ENCODE measurements around the gene FMN1. TPM values are rescaled to one million over a fixed set of nuclear protein-coding genes. Genes with fewer than 3 reads are reported as not detected.

The FMN1 gene
- total and polyA plus RNA-seq, 2 of the 13 experiments (the other 11 are each of a cell fraction or from before 2014, with no cell fraction given): 0.20 to 0.60 TPM

DNA sequence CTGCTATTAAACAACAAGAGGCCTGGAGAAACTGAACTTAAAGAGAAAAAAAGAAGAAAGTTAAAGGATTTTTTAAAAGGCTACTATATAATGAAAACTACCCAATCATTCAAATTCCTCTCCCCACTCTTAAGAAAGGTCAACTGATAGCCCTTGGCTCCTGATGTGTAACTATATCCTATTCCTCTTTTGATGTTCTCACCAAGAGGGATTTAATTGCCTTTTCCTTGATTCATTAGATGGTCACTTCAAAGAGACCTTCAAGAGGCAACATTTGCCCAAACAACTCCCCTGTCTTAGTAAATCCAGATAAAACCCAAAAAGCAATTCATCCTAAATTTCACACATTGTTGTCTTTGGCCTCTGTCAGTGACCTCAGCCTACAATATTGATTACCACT is 86.0 kb downstream of the FMN1 start:
- H3K27ac ChIP-seq (ENCODE audit: extremely low read length, insufficient read depth, low read length): no peak overlapping the region
- no TSS peak for BruUV-seq (replicated peaks)
- DNase-seq (ENCODE audit: low spot score): no peak
- ChIA-PET POLR2A (no interaction called here), CTCF (ENCODE audit: low intra/inter-chr PET ratio, low total read pairs) (no interaction called here)
- no peaks in the 10 kb centered on the region; a peak in 1 of 5 replicates for H3K27me3 ChIP-seq (ENCODE audit: control insufficient read depth in 1 of 2, insufficient read depth in 2 of 2, low read length in 2 of 2)
- no peak overlapping the region for H3K9ac ChIP-seq (ENCODE audit: insufficient read depth, low read depth, low read length)
- no peak for ATAC-seq
- no peaks in the 10 kb centered on the region for H3K9me3 ChIP-seq (ENCODE audit: low read length)
- H3K36me3 ChIP-seq (replicated peaks in 1 of 2; ENCODE audit: control insufficient read depth in 1 of 2, insufficient read depth in 2 of 2, low read length in 2 of 2): no peaks in the 10 kb centered on the region
- H3K4me2 ChIP-seq (ENCODE audit: low read depth, low read length): no peak overlapping the region
- no peak overlapping the region for H3K4me3 ChIP-seq (replicated peaks in 1 of 3; ENCODE audit: insufficient read depth in 1 of 3, low read depth in 2 of 3, low read length in 3 of 3)
- intact Hi-C loops (cut with micrococcal nuclease; ENCODE audit: unreplicated experiment): no loop called here
- in situ Hi-C loops (cut with HindIII; ENCODE audit: extremely low pct_ligation_motif_present, low pct_unique_long_range_greater_than_20kb): no loop called here
- no peaks in the 10 kb centered on the region for H3K4me1 ChIP-seq (ENCODE audit: insufficient read depth, low read length)
- no peaks in the 10 kb centered on the region for H3K79me2 ChIP-seq (ENCODE audit: insufficient read depth, low read length)
- H4K20me1 ChIP-seq (ENCODE audit: insufficient read depth, low read length): no peaks in the 10 kb centered on the region
- H2AFZ ChIP-seq (ENCODE audit: low read length): no peak overlapping the region
- TF ChIP-seq ZNF326 (CRISPR knock-in tag; IDR thresholded peaks at IDR 0.05; ENCODE audit: borderline replicate concordance) (no peak), ZNF784 (CRISPR knock-in tag; IDR thresholded peaks at IDR 0.05; ENCODE audit: borderline replicate concordance) (no peak), ONECUT2 (CRISPR knock-in tag; IDR thresholded peaks at IDR 0.05) (no peak), KLF16 (CRISPR knock-in tag; IDR thresholded peaks at IDR 0.05) (no peak), ZNF720 (CRISPR knock-in tag; IDR thresholded peaks at IDR 0.05) (no peak), ZBTB21 (CRISPR knock-in tag; IDR thresholded peaks at IDR 0.05) (no peak), GZF1 (CRISPR knock-in tag; IDR thresholded peaks at IDR 0.05) (no peak), SRSF9 (IDR thresholded peaks at IDR 0.05; ENCODE audit: borderline replicate concordance, insufficient read depth, low read depth, low read length, poor library complexity, severe bottlenecking) (no peak), ZNF747 (CRISPR knock-in tag; IDR thresholded peaks at IDR 0.05; ENCODE audit: borderline replicate concordance) (no peak)
- TF ChIP-seq, protein P1, sequence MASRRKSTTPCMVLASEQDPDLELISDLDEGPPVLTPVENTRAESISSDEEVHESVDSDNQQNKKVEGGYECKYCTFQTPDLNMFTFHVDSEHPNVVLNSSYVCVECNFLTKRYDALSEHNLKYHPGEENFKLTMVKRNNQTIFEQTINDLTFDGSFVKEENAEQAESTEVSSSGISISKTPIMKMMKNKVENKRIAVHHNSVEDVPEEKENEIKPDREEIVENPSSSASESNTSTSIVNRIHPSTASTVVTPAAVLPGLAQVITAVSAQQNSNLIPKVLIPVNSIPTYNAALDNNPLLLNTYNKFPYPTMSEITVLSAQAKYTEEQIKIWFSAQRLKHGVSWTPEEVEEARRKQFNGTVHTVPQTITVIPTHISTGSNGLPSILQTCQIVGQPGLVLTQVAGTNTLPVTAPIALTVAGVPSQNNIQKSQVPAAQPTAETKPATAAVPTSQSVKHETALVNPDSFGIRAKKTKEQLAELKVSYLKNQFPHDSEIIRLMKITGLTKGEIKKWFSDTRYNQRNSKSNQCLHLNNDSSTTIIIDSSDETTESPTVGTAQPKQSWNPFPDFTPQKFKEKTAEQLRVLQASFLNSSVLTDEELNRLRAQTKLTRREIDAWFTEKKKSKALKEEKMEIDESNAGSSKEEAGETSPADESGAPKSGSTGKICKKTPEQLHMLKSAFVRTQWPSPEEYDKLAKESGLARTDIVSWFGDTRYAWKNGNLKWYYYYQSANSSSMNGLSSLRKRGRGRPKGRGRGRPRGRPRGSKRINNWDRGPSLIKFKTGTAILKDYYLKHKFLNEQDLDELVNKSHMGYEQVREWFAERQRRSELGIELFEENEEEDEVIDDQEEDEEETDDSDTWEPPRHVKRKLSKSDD (CRISPR knock-in tag; IDR thresholded peaks at IDR 0.05; ENCODE audit: low read depth): no peak
- TF ChIP-seq, protein P2, sequence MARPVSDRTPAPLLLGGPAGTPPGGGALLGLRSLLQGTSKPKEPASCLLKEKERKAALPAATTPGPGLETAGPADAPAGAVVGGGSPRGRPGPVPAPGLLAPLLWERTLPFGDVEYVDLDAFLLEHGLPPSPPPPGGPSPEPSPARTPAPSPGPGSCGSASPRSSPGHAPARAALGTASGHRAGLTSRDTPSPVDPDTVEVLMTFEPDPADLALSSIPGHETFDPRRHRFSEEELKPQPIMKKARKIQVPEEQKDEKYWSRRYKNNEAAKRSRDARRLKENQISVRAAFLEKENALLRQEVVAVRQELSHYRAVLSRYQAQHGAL (CRISPR knock-in tag; IDR thresholded peaks at IDR 0.05; ENCODE audit: not compliant biosample characterization): no peak
- no peak for FAIRE-seq

Data from HepG2 (cell line).